ENCODE data around the gene CHAMP1.
"Not testable (repeated sequence)": the region's sequence is repeated elsewhere in the genome, so short reads cannot be mapped to it uniquely, and the experiment has no call there.

CHAMP1 gene

GRCh38 chr13:114299604-114300305 is 14.5 kb upstream of the CHAMP1 start:
- DNase-seq (ENCODE audit: low read depth in 2 of 2) = no peak

GRCh38 chr13:114303700-114304327 is 10.5 kb upstream of the CHAMP1 start:
- DNase-seq (ENCODE audit: low read depth in 2 of 2) = no peak

- no peak for DNase-seq (ENCODE audit: low read depth in 2 of 2)
These were observed 9.8 kb upstream of the CHAMP1 start for GRCh38 chr13:114304346-114305034.

GRCh38 chr13:114309086-114309485 is 5.2 kb upstream of the CHAMP1 start:
- no peak for DNase-seq (ENCODE audit: low read depth in 2 of 2)

GRCh38 chr13:114309806-114310410 is 4.4 kb upstream of the CHAMP1 start:
- no peak for DNase-seq (ENCODE audit: low read depth in 2 of 2)

GRCh38 chr13:114310956-114311355 is 3.3 kb upstream of the CHAMP1 start:
- DNase-seq (ENCODE audit: low read depth in 2 of 2) = no peak

- DNase-seq (ENCODE audit: low read depth in 2 of 2) = no peak
These were observed 2.9 kb upstream of the CHAMP1 start for GRCh38 chr13:114311387-114311786.

- peak in 1 of 2 experiments; percentile 25 for DNase-seq (ENCODE audit: low read depth in 2 of 2)
These were observed 2.4 kb upstream of the CHAMP1 start for GRCh38 chr13:114311908-114312307.

- no peak for DNase-seq (ENCODE audit: low read depth in 2 of 2)
These were observed 1.0 kb upstream of the CHAMP1 start for GRCh38 chr13:114313061-114313860.

- DNase-seq (ENCODE audit: low read depth in 2 of 2) = no peak
These were observed 927 bp downstream of the CHAMP1 start for GRCh38 chr13:114315074-114315785.

GRCh38 chr13:114318624-114319023 is 4.3 kb downstream of the CHAMP1 start:
- no peak for DNase-seq (ENCODE audit: low read depth in 2 of 2)

GRCh38 chr13:114319441-114319913 is 5.2 kb downstream of the CHAMP1 start:
- DNase-seq (ENCODE audit: low read depth in 2 of 2) = peak; percentile 75 to 83

- no peak for DNase-seq (ENCODE audit: low read depth in 2 of 2)
These were observed 5.8 kb downstream of the CHAMP1 start for GRCh38 chr13:114320065-114320464.

- DNase-seq (ENCODE audit: low read depth in 2 of 2) = no peak
These were observed 7.0 kb downstream of the CHAMP1 start for GRCh38 chr13:114321256-114321655.

GRCh38 chr13:114323349-114323748 is 9.0 kb downstream of the CHAMP1 start:
- no peak for DNase-seq (ENCODE audit: low read depth in 2 of 2)

GRCh38 chr13:114324334-114324733 is 10.0 kb downstream of the CHAMP1 start:
- no peak for DNase-seq (ENCODE audit: low read depth in 2 of 2)

GRCh38 chr13:114325729-114326128 is 11.4 kb downstream of the CHAMP1 start:
- no peak for DNase-seq (ENCODE audit: low read depth in 2 of 2)

GRCh38 chr13:114328034-114328433 is 13.7 kb downstream of the CHAMP1 start:
- DNase-seq (ENCODE audit: low read depth in 2 of 2) = no peak

- DNase-seq (ENCODE audit: low read depth in 2 of 2) = no peak
These were observed 14.3 kb downstream of the CHAMP1 start for GRCh38 chr13:114328595-114328994.

GRCh38 chr13:114330086-114330485 is 15.8 kb downstream of the CHAMP1 start:
- DNase-seq (ENCODE audit: low read depth in 2 of 2) = no peak

GRCh38 chr13:114333881-114334280 is 19.6 kb downstream of the CHAMP1 start:
- DNase-seq (ENCODE audit: low read depth in 2 of 2) = not testable (repeated sequence)

Measured in fibroblast of skin of left biceps (primary cell).